Transverse colon (tissue), 4 donors: ENCODE data around the gene TRPM4. TPM values are rescaled to one million over a fixed set of nuclear protein-coding genes. Genes with fewer than 3 reads are reported as not detected.

Experiments
- DNase-seq: peaks from one replicate; pipeline ENCODE4 v3.0.0-alpha.2; 2019
- H3K27ac ChIP-seq, 4 donors: fragments of 200-600 bp; sonication (generic); 2 replicates each; pipeline ENCODE4 v1.5.1; 2016 to 2018; ENCODE audit warnings: inconsistent platforms in 4 of 4
- H3K27me3 ChIP-seq: fragments of 200-600 bp; sonication (generic); 2 replicates; pipeline ENCODE4 v1.5.1; 2017; ENCODE audit warnings: inconsistent platforms
- H3K36me3 ChIP-seq, 4 donors: fragments of 200-600 bp; sonication (generic); 2 replicates each; pipeline ENCODE4 v1.5.1; 2017 to 2019; ENCODE audit warnings: inconsistent platforms in 4 of 4
- H3K4me1 ChIP-seq, 4 donors: fragments of 200-600 bp; sonication (generic); 2 replicates each; pipeline ENCODE4 v1.5.1; 2017 to 2020; ENCODE audit warnings: inconsistent platforms in 4 of 4
- H3K4me3 ChIP-seq, 4 donors: fragments of 200-600 bp; sonication (generic); 1 replicate in 1 of 4; 2 replicates in 3 of 4; pipeline versions ENCODE4 v1.5.1 to v1.6.1; 2017 to 2019; ENCODE audit warnings: inconsistent platforms in 4 of 4
- H3K9me3 ChIP-seq, 2 donors: fragments of 200-600 bp; sonication (generic); 2 replicates each; pipeline ENCODE4 v1.5.1; 2017 to 2019; ENCODE audit warnings: inconsistent platforms in 2 of 2
- CTCF ChIP-seq, 5 experiments: fragments of 200-600 bp in 3 of 5; fragments of 450-650 bp in 2 of 5; sonication (generic) in 3 of 5; IDR thresholded peaks; 1 replicate in 2 of 5; 2 replicates in 3 of 5; pipeline ENCODE4 v1.5.1; 2016 to 2017; ENCODE audit warnings: antibody characterized with exemption in 5 of 5, inconsistent platforms in 3 of 5, mild to moderate bottlenecking in 2 of 5, moderate library complexity in 1 of 5
- EP300 ChIP-seq: sonication (generic); formaldehyde crosslinking; IDR thresholded peaks from one replicate; pipeline ENCODE4 v1.6.1; 2017; ENCODE audit warnings: antibody characterized with exemption, low read depth
- POLR2A ChIP-seq: fragments of 450-650 bp; IDR thresholded peaks from one replicate; pipeline ENCODE4 v1.6.1; 2016; ENCODE audit warnings: antibody characterized with exemption, mild to moderate bottlenecking, moderate library complexity
- POLR2AphosphoS5 ChIP-seq, 3 donors: sonication (generic); formaldehyde crosslinking; IDR thresholded peaks; one replicate each; pipeline ENCODE4 v1.6.1; 2016; ENCODE audit warnings: antibody characterized with exemption in 3 of 3
- WGBS, 2 donors: methylation state at CpG; one replicate each; pipeline ENCODE4 v1.1.5; 2018; ENCODE audit warnings: low coverage in 1 of 2; 5-methylcytosine and 5-hydroxymethylcytosine counted together
- in situ Hi-C, 4 donors: fragments of 200-750 bp; cut with MboI; loops; one replicate each; pipeline versions ENCODE4 v1.15.0 to v1.15.1; 2017; ENCODE audit warnings: low sequenced_read_pairs in 3 of 4, low pct_ligation_motif_present in 1 of 4, low pct_unique_long_range_greater_than_20kb in 1 of 4
- intact Hi-C: fragments of 100-400 bp; cut with DNase I; formaldehyde crosslinking; loops from one replicate; pipeline ENCODE4 v1.15.1; 2023; ENCODE audit warnings: low total_unique reads
- total RNA-seq, 4 donors: library from RNA; depleted of rRNA; stranded (reverse); fragments of >200 nt; gene quantifications; one replicate each; pipeline ENCODE4 v1.1.0, GENCODE V29; 2016

The TRPM4 gene
- total RNA-seq, 4 donors from 2014 or later: 247 to 884 (median 568) TPM

GRCh38 chr19:49148044-49148682 is 9.4 kb upstream of the TRPM4 start:
- intact Hi-C loops: loop anchor here (5.0 kb wide), 1 partner anchor 51 kb away; no protein-coding TSS in a partner anchor
- Histone ChIP-seq H3K4me1 (peaks cover 17 to 52% (median 37%) of the 10 kb centered on the region in 4 donors), H3K27me3 (no peaks in the 10 kb centered on the region), H3K27ac (peak overlapping the region; percentile 83 to 94 (median 92)), H3K4me3 (peak overlapping the region in 3 of 4 donors; percentile 54 to 72 (median 56)), H3K36me3 (no peaks in the 10 kb centered on the region), H3K9me3 (no peaks in the 10 kb centered on the region)
- no peak for DNase-seq
- TF ChIP-seq POLR2A: no peak
- no peak for TF ChIP-seq EP300
- TF ChIP-seq POLR2AphosphoS5 (IDR thresholded peaks at IDR 0.05): no peak
- TF ChIP-seq CTCF (IDR thresholded peaks at IDR 0.05): no peak
- in situ Hi-C loops: loop anchor here in 2 of 4 donors (10.0 kb wide), 1 partner anchor 53 kb away; no protein-coding TSS in a partner anchor
- WGBS, 2 donors: 13 to 75% methylated on average over 3 to 11 of the region's 11 CpGs

DNA sequence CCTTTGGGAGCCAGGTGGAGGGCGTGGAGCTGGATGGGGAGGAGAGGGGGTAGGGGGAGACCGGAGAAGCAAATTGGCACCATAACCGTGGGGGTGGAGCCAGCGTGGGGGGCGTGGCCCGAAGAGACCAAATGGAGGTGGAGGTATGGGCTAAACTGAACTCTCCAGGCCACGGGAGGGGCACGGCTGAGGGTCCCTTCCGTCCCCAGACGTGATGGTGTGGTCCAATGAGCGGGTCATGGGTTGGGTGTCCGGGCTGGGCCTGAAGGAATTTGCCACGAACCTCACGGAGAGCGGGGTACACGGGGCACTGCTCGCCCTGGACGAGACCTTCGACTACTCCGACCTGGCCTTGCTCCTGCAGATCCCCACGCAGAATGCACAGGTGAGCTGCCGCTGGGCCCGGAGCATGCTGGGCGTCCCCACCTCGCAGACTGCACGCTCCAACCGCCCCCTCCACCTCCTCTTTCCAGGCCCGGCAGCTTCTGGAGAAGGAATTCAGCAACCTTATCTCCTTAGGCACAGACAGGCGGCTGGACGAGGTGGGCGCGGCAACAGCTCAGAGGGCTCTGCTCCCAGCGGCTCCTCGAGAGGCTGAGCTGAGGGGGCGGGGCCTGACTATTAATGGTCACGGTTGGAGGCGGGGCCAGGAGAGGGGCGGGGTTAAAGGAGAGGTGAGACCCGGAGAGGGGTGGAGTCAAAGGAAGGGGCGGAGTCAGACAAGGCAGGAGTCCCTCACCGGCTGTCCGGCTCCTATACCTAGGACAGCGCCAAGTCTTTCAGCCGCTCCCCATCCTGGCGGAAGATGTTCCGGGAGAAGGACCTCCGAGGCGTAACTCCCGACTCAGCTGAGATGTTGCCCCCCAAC is 8.6 kb upstream of the TRPM4 start:
- Histone ChIP-seq H3K4me1 (peaks cover 17 to 52% (median 35%) of the 10 kb centered on the region in 4 donors), H3K36me3 (no peaks in the 10 kb centered on the region), H3K27ac (peak overlapping the region; percentile 83 to 94 (median 92)), H3K27me3 (no peaks in the 10 kb centered on the region), H3K4me3 (peak overlapping the region; percentile 54 to 78 (median 64)), H3K9me3 (no peaks in the 10 kb centered on the region)
- WGBS, 2 donors: 3 to 4% methylated on average over 14 to 48 of the region's 49 CpGs
- DNase-seq: peak; percentile 100
- in situ Hi-C loops: loop anchor here in 2 of 4 donors (10.0 kb wide), 1 partner anchor 54 kb away; no protein-coding TSS in a partner anchor
- intact Hi-C loops: loop anchor here (5.0 kb wide), 1 partner anchor 52 kb away; no protein-coding TSS in a partner anchor
- TF ChIP-seq EP300 (no peak), CTCF (IDR thresholded peaks at IDR 0.05) (no peak), POLR2AphosphoS5 (IDR thresholded peaks at IDR 0.05) (peak; percentile 82 to 94 (median 94)), POLR2A (peak; percentile 87)

DNA sequence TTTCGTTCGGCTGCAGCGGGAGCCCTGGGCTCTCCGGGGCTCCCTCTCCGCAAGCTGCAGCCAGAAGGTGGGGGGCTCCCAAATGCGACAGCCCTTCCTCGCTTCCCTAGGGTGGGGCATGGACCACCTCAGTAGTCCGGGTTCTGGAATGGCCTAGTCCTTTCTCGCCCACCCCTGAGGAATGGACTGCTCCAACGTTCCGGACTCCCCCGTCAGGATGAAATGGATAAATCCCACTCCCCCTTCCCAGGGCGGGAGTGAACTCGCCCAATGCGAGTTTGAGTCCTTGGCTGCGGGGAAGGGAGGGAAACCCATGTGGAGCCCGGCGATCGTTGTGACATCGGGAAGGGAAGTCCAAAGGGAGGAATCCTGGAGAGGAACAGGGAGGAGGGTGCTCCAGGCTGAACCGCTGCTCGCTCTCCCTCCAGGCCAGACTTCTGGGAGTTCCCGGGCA is 7.9 kb upstream of the TRPM4 start:
- intact Hi-C loops (loop anchor here (5.0 kb wide), 1 partner anchor 52 kb away; no protein-coding TSS in a partner anchor), in situ Hi-C loops (loop anchor here in 2 of 4 donors (10.0 kb wide), 1 partner anchor 55 kb away; no protein-coding TSS in a partner anchor)
- DNase-seq: peak; percentile 60
- Histone ChIP-seq H3K27ac (peak overlapping the region; percentile 83 to 94 (median 92)), H3K4me3 (peak overlapping the region; percentile 54 to 78 (median 64)), H3K9me3 (no peaks in the 10 kb centered on the region), H3K27me3 (no peaks in the 10 kb centered on the region), H3K36me3 (no peaks in the 10 kb centered on the region), H3K4me1 (peaks cover 17 to 52% (median 35%) of the 10 kb centered on the region in 4 donors)
- WGBS, 2 donors: 2% methylated on average over 23 of the region's 23 CpGs; no CpG with 5 or more reads in 1 of the 2 donors
- TF ChIP-seq POLR2AphosphoS5 (IDR thresholded peaks at IDR 0.05) (no peak), CTCF (IDR thresholded peaks at IDR 0.05) (no peak), POLR2A (no peak), EP300 (no peak)
